GM12801 (cell line): Measurements from ENCODE around the gene SPATA3.

ENCODE experiments used
- CTCF ChIP-seq: IDR thresholded peaks from one replicate; pipeline ENCODE4 v1.5.1; 2011; ENCODE audit warnings: control low read depth; ENCODE audit not compliant: insufficient read length; ENCODE audit errors: extremely low read depth

The SPATA3 gene

GRCh38 chr2:231016566-231017230 lies 20.8 kb downstream of the SPATA3 start:
- TF ChIP-seq CTCF, result no peak

- no peak for TF ChIP-seq CTCF
Observed at GRCh38 chr2:231017231-231017598, 21.3 kb downstream of the SPATA3 start.

- no peak for TF ChIP-seq CTCF
Observed at GRCh38 chr2:231018184-231018583, 22.3 kb downstream of the SPATA3 start.

GRCh38 chr2:231028889-231029288 lies 33.0 kb downstream of the SPATA3 start:
- TF ChIP-seq CTCF, result no peak

- TF ChIP-seq CTCF, result no peak
Observed at GRCh38 chr2:231029563-231029962, 33.6 kb downstream of the SPATA3 start.

- TF ChIP-seq CTCF, result no peak
Observed at GRCh38 chr2:231030725-231031124, 34.8 kb downstream of the SPATA3 start.

GRCh38 chr2:231032575-231033140 lies 36.7 kb downstream of the SPATA3 start:
- TF ChIP-seq CTCF, result no peak
